Stomach smooth muscle (tissue), 2 donors: ENCODE results near the gene BFSP1.

Experiments
- H3K27ac ChIP-seq: one replicate; pipeline ENCODE4 v1.7.0; 2013; ENCODE audit warnings: mild to moderate bottlenecking, low read length, inconsistent platforms
- H3K27me3 ChIP-seq, 2 donors: one replicate each; pipeline ENCODE4 v1.7.0; 2013; ENCODE audit warnings: low read length in 2 of 2; ENCODE audit not compliant: insufficient read depth in 2 of 2, control insufficient read depth in 1 of 2
- H3K36me3 ChIP-seq, 2 donors: one replicate each; pipeline ENCODE4 v1.7.0; 2013; ENCODE audit warnings: low read length in 2 of 2; ENCODE audit not compliant: control insufficient read depth in 2 of 2, insufficient read depth in 2 of 2
- H3K4me1 ChIP-seq: one replicate; pipeline ENCODE4 v1.7.0; 2013; ENCODE audit warnings: low read length; ENCODE audit not compliant: control insufficient read depth, insufficient read depth
- H3K4me3 ChIP-seq, 2 donors: one replicate each; pipeline ENCODE4 v1.7.0; 2013; ENCODE audit warnings: low read length in 2 of 2
- H3K9ac ChIP-seq, 2 donors: one replicate each; pipeline ENCODE4 v1.7.0; 2013; ENCODE audit warnings: low read length in 2 of 2, mild to moderate bottlenecking in 1 of 2
- H3K9me3 ChIP-seq, 2 donors: one replicate each; pipeline ENCODE4 v1.7.0; 2013; ENCODE audit warnings: low read length in 2 of 2; ENCODE audit not compliant: control insufficient read depth in 2 of 2
- donor health status: healthy.
- donor health status: Pancreatic carcinoma.

BFSP1 gene

GRCh38 chr20:17530716-17531664, at the start of gene BFSP1:
Gene BFSP1 (minus strand): TSS chr20:17531379. CDS start chr20:17531329, 50 bp downstream.
- Histone ChIP-seq H3K9ac (peak within 1 kb of the TSS; percentile 39 to 71), H3K9me3 (no peaks in the 10 kb centered on the region), H3K27ac (peak within 1 kb of the TSS; percentile 80)

DNA sequence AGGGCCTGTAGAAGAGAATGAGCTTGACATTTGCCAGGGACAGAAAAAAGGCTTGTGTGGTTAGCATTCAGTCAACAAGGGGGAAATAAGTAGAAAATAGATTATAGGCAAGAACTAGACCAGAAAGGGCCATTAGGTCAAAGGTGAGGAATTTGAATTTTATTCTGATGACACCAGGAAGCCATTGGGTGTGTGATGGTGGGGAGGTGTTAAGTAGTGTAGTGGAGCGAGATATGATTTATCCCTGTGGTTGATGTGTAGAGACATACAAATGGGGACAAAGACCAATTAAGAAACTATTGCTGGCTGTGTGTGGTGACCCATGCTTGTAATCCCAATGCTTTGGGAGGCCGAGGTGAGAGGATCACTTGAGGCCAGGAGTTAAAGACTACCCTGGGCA, 49.7 kb upstream of the BFSP1 start:
- peaks cover 26% of the 10 kb centered on the region for H3K4me1 ChIP-seq
- no peaks in the 10 kb centered on the region for H3K9me3 ChIP-seq
- no peaks in the 10 kb centered on the region for H3K36me3 ChIP-seq
- H3K4me3 ChIP-seq: peak overlapping the region; percentile 6 to 57
- no peaks in the 10 kb centered on the region for H3K27me3 ChIP-seq
- H3K9ac ChIP-seq: no peak overlapping the region
- peak overlapping the region; percentile 60 for H3K27ac ChIP-seq

More at GRCh38 chr20:17530716-17531664, at the start of gene BFSP1:
- Histone ChIP-seq H3K36me3 (no peaks in the 10 kb centered on the region), H3K4me1 (peaks cover 15% of the 10 kb centered on the region), H3K27me3 (no peaks in the 10 kb centered on the region), H3K4me3 (peak within 1 kb of the TSS; percentile 28 to 76)

DNA sequence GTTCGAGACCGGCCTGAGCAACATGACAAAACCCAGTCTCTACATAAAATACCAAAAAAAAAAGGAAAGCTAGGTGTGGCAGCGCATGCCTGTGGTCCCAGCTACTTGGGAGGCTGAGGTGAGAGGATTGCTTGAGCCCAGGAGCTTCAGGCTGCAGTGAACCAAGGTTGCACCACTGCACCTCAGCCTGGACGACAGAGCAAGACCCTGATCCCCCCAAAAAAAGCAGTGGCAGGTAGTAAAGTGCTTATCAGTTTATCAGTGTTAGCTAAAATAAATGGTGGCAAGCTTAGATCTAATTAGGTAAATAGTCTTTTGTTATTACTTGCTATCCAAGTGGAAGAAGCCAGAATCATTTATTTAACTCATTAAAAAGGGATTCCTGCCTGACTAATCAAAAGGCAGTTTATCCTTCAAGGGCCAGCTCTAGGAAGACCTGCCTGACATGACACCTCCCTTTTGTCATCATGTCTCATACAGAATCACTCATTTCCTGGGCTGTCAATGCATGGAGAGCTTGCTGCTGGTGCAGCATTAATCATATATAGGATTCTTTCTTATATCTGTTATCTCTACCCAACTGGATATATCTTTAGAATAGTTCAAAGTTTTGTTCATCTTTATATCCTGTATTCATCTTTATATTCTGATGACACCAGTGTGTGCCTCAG, 48.3 kb upstream of the BFSP1 start:
- Histone ChIP-seq H3K9me3 (no peaks in the 10 kb centered on the region), H3K4me1 (peaks cover 26% of the 10 kb centered on the region), H3K9ac (no peak overlapping the region), H3K4me3 (peak overlapping the region; percentile 44 to 50), H3K36me3 (no peaks in the 10 kb centered on the region), H3K27ac (peak overlapping the region; percentile 37), H3K27me3 (no peaks in the 10 kb centered on the region)

- peaks cover 20% of the 10 kb centered on the region for H3K4me1 ChIP-seq
- H3K9me3 ChIP-seq: no peaks in the 10 kb centered on the region
- H3K27ac ChIP-seq: peak overlapping the region; percentile 31
- peaks cover 2 to 4% of the 10 kb centered on the region in 2 donors for H3K36me3 ChIP-seq
- H3K4me3 ChIP-seq: peak overlapping the region; percentile 45 to 64
- no peak overlapping the region for H3K9ac ChIP-seq
- no peaks in the 10 kb centered on the region for H3K27me3 ChIP-seq
Measured at GRCh38 chr20:17576215-17576614, 45.0 kb upstream of the BFSP1 start.

- H3K4me3 ChIP-seq: peak overlapping the region; percentile 96
- H3K27ac ChIP-seq: peak overlapping the region; percentile 56
- H3K4me1 ChIP-seq: peaks cover 5% of the 10 kb centered on the region
- no peaks in the 10 kb centered on the region for H3K9me3 ChIP-seq
- H3K36me3 ChIP-seq: peaks cover 2 to 4% of the 10 kb centered on the region in 2 donors
- peak overlapping the region; percentile 30 to 97 for H3K9ac ChIP-seq
- H3K27me3 ChIP-seq: no peaks in the 10 kb centered on the region
Measured at GRCh38 chr20:17573463-17573862, 42.3 kb upstream of the BFSP1 start.

- Histone ChIP-seq H3K36me3 (peaks cover 2 to 4% of the 10 kb centered on the region in 2 donors), H3K9ac (peak overlapping the region; percentile 97 to 99), H3K9me3 (no peaks in the 10 kb centered on the region), H3K27ac (peak overlapping the region; percentile 61), H3K27me3 (no peaks in the 10 kb centered on the region), H3K4me3 (peak overlapping the region; percentile 96), H3K4me1 (peaks cover 19% of the 10 kb centered on the region)
Measured at GRCh38 chr20:17572034-17572638, 41.0 kb upstream of the BFSP1 start.

DNA sequence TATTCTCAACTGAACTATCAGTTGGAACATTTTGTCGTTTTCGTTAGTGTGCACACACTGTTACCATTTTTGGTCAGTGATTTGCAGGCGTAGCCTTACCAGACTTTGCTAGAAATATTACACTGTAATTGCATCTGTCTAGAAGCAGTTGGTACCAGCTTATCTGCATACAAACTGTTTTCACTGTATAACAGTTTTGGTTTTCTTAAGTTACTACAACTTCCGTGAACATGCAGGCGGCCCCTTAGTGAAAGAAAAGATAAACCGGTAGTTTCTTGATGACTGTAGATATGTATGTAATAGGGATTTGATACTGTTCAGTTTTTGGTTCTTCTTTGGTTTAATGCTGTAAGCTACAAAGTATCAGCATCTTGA, 40.0 kb upstream of the BFSP1 start:
- Histone ChIP-seq H3K36me3 (peaks cover 2 to 4% of the 10 kb centered on the region in 2 donors), H3K9me3 (no peaks in the 10 kb centered on the region), H3K4me1 (peaks cover 22% of the 10 kb centered on the region), H3K27me3 (no peaks in the 10 kb centered on the region), H3K9ac (peak overlapping the region; percentile 97 to 99), H3K4me3 (peak overlapping the region; percentile 96), H3K27ac (peak overlapping the region; percentile 99)

DNA sequence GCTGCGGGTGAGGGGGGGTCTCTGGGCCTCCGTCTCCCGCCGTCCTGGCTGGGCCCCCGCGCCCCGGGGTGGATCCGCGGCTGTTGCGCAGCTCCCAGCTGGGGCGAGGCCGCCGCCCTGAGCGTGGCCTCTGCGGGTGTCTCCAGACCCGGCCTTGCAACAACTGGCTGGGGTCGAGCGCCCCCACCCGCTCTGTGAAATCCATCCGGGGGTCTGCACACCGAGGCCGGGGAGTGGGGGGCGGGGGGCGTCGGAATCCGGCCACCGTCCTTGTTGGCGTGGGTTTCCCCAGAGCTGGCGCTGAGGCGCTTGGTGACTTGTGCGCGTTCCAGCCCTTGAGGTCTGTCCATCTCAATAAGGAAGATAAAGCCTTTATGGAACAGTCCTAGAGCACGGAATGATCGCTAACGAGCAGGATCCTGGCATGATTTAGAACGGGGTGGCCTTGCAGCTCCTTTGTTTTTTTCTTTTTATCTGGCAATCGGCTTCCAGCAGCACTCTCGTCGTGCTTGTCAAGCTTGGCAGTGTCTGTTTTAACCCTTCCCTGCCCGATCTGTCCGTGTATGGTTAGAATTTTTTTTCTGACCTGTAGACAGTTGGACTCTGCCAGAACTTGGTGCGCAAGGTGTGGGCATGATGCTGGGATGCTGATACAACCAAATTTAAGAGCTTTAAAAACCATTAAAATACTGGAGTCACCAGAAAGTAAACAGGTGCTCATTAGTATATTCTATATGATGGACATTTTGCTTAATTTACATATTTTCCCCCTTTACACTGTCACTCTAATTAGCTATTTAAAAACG, 39.4 kb upstream of the BFSP1 start:
- peaks cover 22% of the 10 kb centered on the region for H3K4me1 ChIP-seq

GRCh38 chr20:17569616-17570346, 38.6 kb upstream of the BFSP1 start, which contains the start of gene DSTN:
Gene DSTN (plus strand): TSS chr20:17570075. CDS start chr20:17570209, 134 bp downstream.
- H3K9me3 ChIP-seq: no peaks in the 10 kb centered on the region
- no peaks in the 10 kb centered on the region for H3K27me3 ChIP-seq
- H3K36me3 ChIP-seq: peaks cover 2 to 4% of the 10 kb centered on the region in 2 donors
- H3K27ac ChIP-seq: peak within 1 kb of the TSS; percentile 99
- H3K4me3 ChIP-seq: peak within 1 kb of the TSS; percentile 96
- peaks cover 22% of the 10 kb centered on the region for H3K4me1 ChIP-seq
- H3K9ac ChIP-seq: peak within 1 kb of the TSS; percentile 97 to 99

More for the DNA sequence above, 39.4 kb upstream of the BFSP1 start:
- H3K27me3 ChIP-seq: no peaks in the 10 kb centered on the region
- H3K9me3 ChIP-seq: no peaks in the 10 kb centered on the region
- H3K4me3 ChIP-seq: peak overlapping the region; percentile 96
- peak overlapping the region; percentile 97 to 99 for H3K9ac ChIP-seq
- peak overlapping the region; percentile 99 for H3K27ac ChIP-seq
- H3K36me3 ChIP-seq: peaks cover 2 to 4% of the 10 kb centered on the region in 2 donors
